GM23248 (cell line): ENCODE measurements around the gene LFNG.
"Not testable (repeated sequence)": the region's sequence is repeated elsewhere in the genome, so short reads cannot be mapped to it uniquely, and the experiment has no call there.

ENCODE experiments used
- EZH2 ChIP-seq: fragments of 200-600 bp; sonication (generic); IDR thresholded peaks from 2 replicates; pipeline ENCODE4 v1.6.1; 2018; ENCODE audit warnings: antibody characterized with exemption, mild to moderate bottlenecking; ENCODE audit not compliant: insufficient read depth, poor library complexity, severe bottlenecking
- EZH2phosphoT487 ChIP-seq: fragments of 200-600 bp; sonication (generic); IDR thresholded peaks from 2 replicates; pipeline ENCODE4 v1.6.1; 2018; ENCODE audit warnings: antibody characterized with exemption, moderate library complexity, mild to moderate bottlenecking, low read depth; ENCODE audit not compliant: insufficient read depth

DNA sequence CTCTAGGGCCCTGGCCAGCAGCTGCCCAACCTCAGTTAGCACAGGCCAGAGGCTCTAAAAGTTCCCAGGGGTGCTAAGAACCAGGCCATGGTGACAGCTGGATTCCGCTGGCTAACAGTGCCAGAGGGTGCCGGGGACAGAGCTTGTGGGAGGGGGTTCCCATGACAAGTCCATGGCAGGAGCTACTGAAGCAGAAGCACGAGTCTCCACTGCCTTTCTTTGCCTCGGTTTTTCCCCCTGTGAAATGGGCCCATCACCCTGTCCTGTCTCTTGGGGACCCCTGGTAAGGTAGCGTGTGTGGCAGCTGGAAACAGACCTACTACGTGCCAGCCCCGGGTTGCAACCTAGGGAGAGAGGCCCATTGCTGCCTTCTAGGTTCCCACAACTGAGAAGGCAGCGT is 13.2 kb downstream of the LFNG start:
- TF ChIP-seq EZH2, EZH2phosphoT487: not testable (repeated sequence)
